RKO (cell line): ENCODE data around the gene AGTR1.
"Not testable (repeated sequence)": the region's sequence is repeated elsewhere in the genome, so short reads cannot be mapped to it uniquely, and the experiment has no call there.

Experiments
- DNase-seq: peaks from one replicate; pipeline ENCODE4 v3.0.0-alpha.2; 2016; ENCODE audit warnings: low spot score

AGTR1 gene

GRCh38 chr3:148758303-148758884 lies 60.7 kb downstream of the AGTR1 start:
- no peak for DNase-seq

- no peak for DNase-seq
Measured at GRCh38 chr3:148759430-148759829, 61.7 kb downstream of the AGTR1 start.

- no peak for DNase-seq
Measured at GRCh38 chr3:148763156-148763680, 65.5 kb downstream of the AGTR1 start.

- no peak for DNase-seq
Measured at GRCh38 chr3:148763986-148764935, 66.6 kb downstream of the AGTR1 start.

- no peak for DNase-seq
Measured at GRCh38 chr3:148772361-148772760, 74.7 kb downstream of the AGTR1 start.

GRCh38 chr3:148772835-148773234 lies 75.1 kb downstream of the AGTR1 start:
- no peak for DNase-seq

GRCh38 chr3:148773805-148774204 lies 76.1 kb downstream of the AGTR1 start:
- DNase-seq = no peak

- no peak for DNase-seq
Measured at GRCh38 chr3:148778926-148779325, 81.2 kb downstream of the AGTR1 start.

GRCh38 chr3:148785026-148785425 lies 87.3 kb downstream of the AGTR1 start:
- DNase-seq = not testable (repeated sequence)

- DNase-seq = not testable (repeated sequence)
Measured at GRCh38 chr3:148786159-148786558, 88.5 kb downstream of the AGTR1 start.

- no peak for DNase-seq
Measured at GRCh38 chr3:148789146-148789545, 91.4 kb downstream of the AGTR1 start.

GRCh38 chr3:148789906-148790305 lies 92.2 kb downstream of the AGTR1 start:
- no peak for DNase-seq

- no peak for DNase-seq
Measured at GRCh38 chr3:148790370-148790769, 92.7 kb downstream of the AGTR1 start.

GRCh38 chr3:148790851-148791735 lies 93.4 kb downstream of the AGTR1 start:
- no peak for DNase-seq

- no peak for DNase-seq
Measured at GRCh38 chr3:148791920-148792319, 94.2 kb downstream of the AGTR1 start.

GRCh38 chr3:148792516-148792915 lies 94.8 kb downstream of the AGTR1 start:
- no peak for DNase-seq
